GM12892 (cell line): ENCODE results near the gene NDOR1.
A peak's percentile ranks its signal among the peaks of the same experiment; 100 is the strongest.

ENCODE experiments used
- DNase-seq: peaks from one replicate; pipeline ENCODE4 v3.0.0; 2011; ENCODE audit not compliant: insufficient read length
- FAIRE-seq: peaks from 2 replicates; lab custom pipeline; 2011; peaks lifted over from hg19 to GRCh38; lab: Jason Lieb, UNC
- POLR2A ChIP-seq: IDR thresholded peaks from 2 replicates; pipeline ENCODE4 v1.6.1; 2011; ENCODE audit warnings: low read depth, low read length, control low read depth
- POLR2AphosphoS5 ChIP-seq: IDR thresholded peaks from 2 replicates; pipeline ENCODE4 v1.6.1; 2011; ENCODE audit warnings: low read depth, low read length, control low read depth
- TAF1 ChIP-seq: IDR thresholded peaks from 2 replicates; pipeline ENCODE4 v1.6.1; 2011; ENCODE audit warnings: low read depth, mild to moderate bottlenecking, control low read depth, low read length, borderline replicate concordance

Gene NDOR1

GRCh38 chr9:137176302-137177182 is 29.0 kb upstream of the NDOR1 start:
- TF ChIP-seq POLR2A: no peak
- peak; percentile 44; the same call in 1 of the 2 replicates for TF ChIP-seq POLR2AphosphoS5
- TF ChIP-seq TAF1: no peak
- FAIRE-seq (peak; percentile 77), DNase-seq (no peak)

DNA sequence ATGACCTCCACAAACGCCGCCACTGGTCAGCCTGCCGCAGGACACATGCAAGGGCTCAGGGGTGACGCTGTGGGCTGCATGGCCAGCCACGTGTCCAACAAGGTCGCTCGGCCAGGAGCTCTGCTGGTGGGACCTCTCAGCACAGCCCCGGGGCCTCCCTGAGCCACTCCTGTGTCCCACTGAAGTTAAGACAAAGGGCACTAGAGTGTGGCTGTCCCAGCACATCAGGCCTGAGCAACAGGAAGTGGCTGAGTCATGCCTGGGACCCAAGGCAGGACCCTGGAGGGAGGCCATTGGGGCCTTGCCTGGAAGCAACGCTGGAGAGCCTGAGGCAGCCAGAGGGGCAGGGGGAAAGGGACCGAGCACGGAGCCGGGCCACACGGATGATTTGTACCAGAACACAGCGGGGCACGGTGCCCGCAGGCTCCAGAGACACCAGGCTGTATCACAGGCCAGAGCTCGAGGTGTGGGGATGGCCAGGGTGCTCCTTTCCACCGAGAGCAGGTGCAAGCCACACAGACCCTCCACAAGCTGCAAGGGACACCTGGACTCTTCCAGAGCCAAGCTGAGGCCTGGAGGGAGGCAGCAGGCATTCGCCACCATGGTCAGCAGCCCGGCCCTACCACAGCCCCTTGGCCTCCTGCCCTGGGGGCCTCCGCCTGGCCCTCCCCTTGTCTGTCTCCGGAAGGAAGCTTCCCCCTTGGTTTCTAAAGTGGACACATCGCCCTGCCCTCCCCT is 27.1 kb upstream of the NDOR1 start:
- FAIRE-seq: no peak

DNA sequence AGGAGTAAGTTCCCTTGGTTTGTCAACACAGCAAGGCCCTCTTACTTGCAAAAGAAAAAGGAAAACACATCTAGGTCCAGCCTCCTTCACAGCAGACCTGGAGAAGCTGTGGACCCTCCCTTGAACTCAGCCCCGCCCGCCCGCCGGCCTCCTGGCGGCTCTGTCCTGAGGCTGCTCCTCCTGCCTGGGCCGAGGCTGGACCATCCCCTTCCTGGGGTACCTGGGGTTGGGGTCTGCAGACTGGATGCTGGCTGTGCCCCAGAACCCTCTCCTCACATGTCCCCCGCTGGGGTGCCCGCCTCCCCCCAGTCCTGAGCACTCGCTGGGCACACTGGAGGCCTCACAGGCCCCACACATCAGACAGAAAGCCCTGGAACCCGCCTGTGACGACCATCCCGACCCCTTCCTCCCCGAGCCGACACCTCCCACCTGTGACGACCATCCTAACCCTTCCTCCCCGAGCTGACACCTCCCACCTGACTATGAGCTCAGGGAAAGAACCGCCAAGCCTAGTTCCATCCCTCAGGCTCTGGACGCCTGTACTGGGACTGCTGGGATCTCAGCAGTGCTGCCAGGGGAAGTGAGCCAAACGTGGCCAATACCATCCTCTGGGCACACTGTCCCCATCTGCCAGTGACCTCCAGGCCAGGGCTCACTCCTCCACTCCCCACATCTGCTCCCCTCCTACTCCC is 26.4 kb upstream of the NDOR1 start:
- DNase-seq (no peak), FAIRE-seq (no peak)
- no peak for TF ChIP-seq POLR2A

More for the DNA sequence above, 27.1 kb upstream of the NDOR1 start:
- TF ChIP-seq POLR2A: no peak
- no peak for TF ChIP-seq TAF1
- TF ChIP-seq POLR2AphosphoS5: no peak
- no peak for DNase-seq

DNA sequence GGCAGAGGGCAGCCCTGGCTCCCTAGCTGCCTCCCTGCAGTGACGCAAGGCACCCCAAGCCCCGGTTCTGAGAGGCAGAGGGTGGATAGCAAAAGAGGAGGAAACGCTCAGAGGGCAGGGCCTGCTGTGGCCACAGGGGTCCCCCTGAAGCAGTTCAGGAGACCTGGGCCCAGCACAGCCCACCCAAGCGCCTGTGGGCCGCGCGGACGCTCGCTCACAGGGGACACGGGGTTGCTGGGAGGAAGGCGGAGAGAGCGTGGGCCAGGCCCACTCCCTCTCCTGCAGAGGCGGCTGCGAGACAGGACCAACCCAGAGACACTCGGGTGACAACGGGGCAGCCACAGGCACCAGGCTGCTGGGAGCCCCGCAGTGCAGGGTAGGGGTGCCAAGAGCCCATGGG is 25.7 kb upstream of the NDOR1 start:
- FAIRE-seq: no peak
- no peak for DNase-seq
- TF ChIP-seq TAF1 (no peak), POLR2A (no peak), POLR2AphosphoS5 (no peak)

GRCh38 chr9:137180491-137180890 is 25.0 kb upstream of the NDOR1 start:
- FAIRE-seq: no peak
- TF ChIP-seq POLR2A (no peak), TAF1 (no peak), POLR2AphosphoS5 (no peak)
- no peak for DNase-seq

DNA sequence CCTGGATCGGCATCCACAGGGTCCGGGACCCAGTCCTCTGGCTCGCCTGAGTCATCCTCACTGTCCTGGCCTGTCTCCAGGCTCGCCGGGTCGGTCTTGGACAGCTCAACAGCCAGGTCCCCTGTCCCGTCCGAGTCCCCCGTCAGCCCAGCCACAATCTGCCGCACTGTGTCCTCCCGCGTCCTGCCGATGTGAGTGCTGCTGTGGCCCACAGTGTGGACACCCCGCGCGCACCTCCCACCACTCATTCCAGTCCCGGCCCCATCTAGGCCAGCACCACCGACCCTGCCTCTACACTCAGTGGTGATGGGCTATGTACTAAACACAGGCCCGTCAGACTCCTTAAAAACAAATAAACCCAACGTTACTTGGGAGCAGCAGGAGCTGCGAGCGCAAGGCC is 23.8 kb upstream of the NDOR1 start:
- no peak for TF ChIP-seq POLR2A
- TF ChIP-seq TAF1: no peak
- FAIRE-seq (no peak), DNase-seq (no peak)

- FAIRE-seq (no peak), DNase-seq (no peak)
- TF ChIP-seq POLR2A (no peak), TAF1 (no peak), POLR2AphosphoS5 (no peak)
These were observed 22.7 kb upstream of the NDOR1 start for GRCh38 chr9:137182836-137183235.

DNA sequence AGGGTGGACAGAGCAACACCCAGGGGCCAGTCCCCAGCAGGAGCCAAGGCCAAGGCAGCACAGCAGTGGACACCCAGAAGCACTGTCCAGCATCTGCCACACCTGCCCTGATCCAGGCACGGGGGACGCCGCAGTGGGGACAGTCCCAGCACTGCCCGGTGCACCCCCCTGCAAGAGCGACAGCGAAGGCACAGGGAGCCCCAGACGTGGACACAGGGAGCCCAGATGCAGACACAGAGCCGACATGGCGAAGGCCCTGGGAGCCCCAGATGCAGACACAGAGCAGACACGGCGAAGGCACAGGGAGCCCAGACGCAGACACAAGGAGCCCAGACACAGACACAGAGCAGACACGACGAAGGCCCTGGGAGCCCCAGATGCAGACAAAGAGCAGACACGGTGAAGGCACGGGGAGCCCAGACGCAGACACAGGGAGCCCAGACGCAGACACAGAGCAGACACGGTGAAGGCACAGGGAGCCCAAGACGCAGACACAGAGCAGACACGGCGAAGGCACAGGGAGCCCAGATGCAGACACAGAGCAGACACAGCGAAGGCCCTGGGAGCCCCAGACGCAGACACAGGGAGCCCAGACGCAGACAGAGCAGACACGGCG is 21.4 kb upstream of the NDOR1 start:
- DNase-seq: no peak
- TF ChIP-seq POLR2A: no peak
- no peak for TF ChIP-seq TAF1
- no peak for TF ChIP-seq POLR2AphosphoS5
- no peak for FAIRE-seq

GRCh38 chr9:137184881-137185660 is 20.4 kb upstream of the NDOR1 start:
- no peak for TF ChIP-seq POLR2AphosphoS5
- TF ChIP-seq TAF1: no peak
- FAIRE-seq (no peak), DNase-seq (no peak)

- DNase-seq (no peak), FAIRE-seq (no peak)
- no peak for TF ChIP-seq POLR2A
- TF ChIP-seq TAF1: no peak
- no peak for TF ChIP-seq POLR2AphosphoS5
These were observed 19.6 kb upstream of the NDOR1 start for GRCh38 chr9:137185921-137186320.
